ENCODE results near the gene ASB1.

DNA sequence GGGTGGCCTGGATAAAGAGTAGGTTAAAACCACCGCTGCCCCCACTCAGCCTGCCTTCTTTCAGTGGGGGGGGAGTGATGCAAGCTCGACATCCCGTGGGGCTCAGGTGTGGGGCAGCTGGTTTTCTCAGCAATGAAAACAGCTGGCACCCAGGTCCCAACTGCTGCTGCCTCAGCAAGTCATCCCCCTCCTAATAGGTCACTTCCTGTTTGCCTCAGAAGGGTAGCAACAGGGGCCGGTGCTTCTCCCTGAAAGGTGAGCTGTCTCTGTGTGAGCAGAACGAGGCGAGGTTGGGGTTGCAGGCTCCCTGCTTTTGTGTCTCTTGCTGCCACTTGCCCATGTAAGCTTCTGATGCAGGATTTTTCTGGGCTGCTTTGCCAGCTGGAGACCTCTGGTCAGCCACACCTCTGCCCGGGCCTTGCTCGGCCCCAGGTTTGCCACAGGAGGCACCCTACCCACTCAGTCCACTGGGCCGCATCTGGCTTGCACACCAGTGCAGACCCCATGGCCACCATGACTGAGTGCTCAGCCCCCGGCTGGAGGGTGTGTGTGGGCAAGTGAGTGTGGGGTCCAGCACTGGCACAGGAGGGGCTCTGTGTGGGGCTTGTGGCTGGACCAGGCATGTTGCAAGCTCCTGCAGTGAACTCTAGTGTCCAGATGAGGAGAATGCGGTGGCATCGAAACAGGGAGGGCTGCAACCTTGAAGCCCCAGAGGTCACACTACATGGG is 11.5 kb upstream of the ASB1 start:
- TF ChIP-seq POLR2AphosphoS5 (IDR thresholded peaks at IDR 0.05; ENCODE audit: low read depth, low read length) (no peak), POLR2A (IDR thresholded peaks at IDR 0.05; ENCODE audit: low read depth, low read length) (no peak), SPI1 (IDR thresholded peaks at IDR 0.05; ENCODE audit: low read depth, low read length) (no peak), TAF1 (IDR thresholded peaks at IDR 0.05; ENCODE audit: low read depth, low read length) (no peak)

Measured in GM12891 (cell line).